Left ventricle myocardium superior (tissue), 1 donor: Measurements from ENCODE around the gene KSR2. TPM values are rescaled to one million over a fixed set of nuclear protein-coding genes. Genes with fewer than 3 reads are reported as not detected.
"Not testable (repeated sequence)": the region's sequence is repeated elsewhere in the genome, so short reads cannot be mapped to it uniquely, and the experiment has no call there.

Experiments used
- ATAC-seq: fragments of 200-7000 bp; cut with Tn5 transposase; one replicate; pipeline ENCODE4 v1.9.1; 2020; ENCODE audit warnings: mild to moderate bottlenecking, moderate library complexity
- DNase-seq: peaks from one replicate; pipeline ENCODE4 v3.0.0-alpha.2; 2020
- intact Hi-C: fragments of 100-400 bp; cut with micrococcal nuclease; formaldehyde crosslinking; loops from one replicate; pipeline ENCODE4 v1.11.0; 2022
- total RNA-seq: library from RNA; stranded (reverse); fragmentation: NEBNext Ultra II Directional; extraction: Animal tissue kit (Norgen Biotek cat#: 25700); gene quantifications from one replicate; pipeline ENCODE4 v1.2.1, GENCODE V29; 2021
- donor health status: DM: no; HTN: yes; CAD: no; lungs with severe emphysema.

The KSR2 gene
- total RNA-seq, 1 donor from 2014 or later = not detected

- ATAC-seq, intact Hi-C loops, DNase-seq: not testable (repeated sequence)
Observed at GRCh38 chr12:117731131-117731530, 237.7 kb downstream of the KSR2 start.

- ATAC-seq (no peak), DNase-seq (no peak)
- intact Hi-C loops = no loop called here
Observed at GRCh38 chr12:117727301-117727700, 241.5 kb downstream of the KSR2 start.

GRCh38 chr12:117724543-117724942 is 244.2 kb downstream of the KSR2 start:
- DNase-seq (no peak), ATAC-seq (no peak)
- intact Hi-C loops = no loop called here

GRCh38 chr12:117718559-117718958 is 250.2 kb downstream of the KSR2 start:
- intact Hi-C loops = no loop called here
- ATAC-seq (peak; percentile 99), DNase-seq (peak; percentile 34)

GRCh38 chr12:117718141-117718540 is 250.6 kb downstream of the KSR2 start:
- DNase-seq (no peak), ATAC-seq (no peak)
- intact Hi-C loops = no loop called here

GRCh38 chr12:117714203-117714602 is 254.6 kb downstream of the KSR2 start:
- intact Hi-C loops = no loop called here
- DNase-seq (no peak), ATAC-seq (no peak)

GRCh38 chr12:117710121-117710520 is 258.7 kb downstream of the KSR2 start:
- intact Hi-C loops = no loop called here
- no peak for ATAC-seq
- no peak for DNase-seq

- ATAC-seq (no peak), DNase-seq (no peak)
- intact Hi-C loops = no loop called here
Observed at GRCh38 chr12:117707861-117708260, 260.9 kb downstream of the KSR2 start.

- ATAC-seq = no peak
- intact Hi-C loops = no loop called here
- no peak for DNase-seq
Observed at GRCh38 chr12:117703584-117703983, 265.2 kb downstream of the KSR2 start.

GRCh38 chr12:117702741-117703140 is 266.0 kb downstream of the KSR2 start:
- intact Hi-C loops = no loop called here
- DNase-seq (no peak), ATAC-seq (no peak)

GRCh38 chr12:117699575-117699974 is 269.2 kb downstream of the KSR2 start:
- ATAC-seq = no peak

GRCh38 chr12:117699118-117699517 is 269.7 kb downstream of the KSR2 start:
- ATAC-seq (no peak), DNase-seq (no peak)
- intact Hi-C loops = no loop called here

More at GRCh38 chr12:117699575-117699974, 269.2 kb downstream of the KSR2 start:
- intact Hi-C loops = no loop called here
- no peak for DNase-seq

- ATAC-seq = no peak
- no peak for DNase-seq
- intact Hi-C loops = no loop called here
Observed at GRCh38 chr12:117695956-117696355, 272.8 kb downstream of the KSR2 start.

GRCh38 chr12:117692512-117692911 is 276.3 kb downstream of the KSR2 start:
- intact Hi-C loops = no loop called here

GRCh38 chr12:117689857-117690256 is 278.9 kb downstream of the KSR2 start:
- intact Hi-C loops = no loop called here
- DNase-seq (no peak), ATAC-seq (no peak)

More at GRCh38 chr12:117692512-117692911, 276.3 kb downstream of the KSR2 start:
- ATAC-seq (no peak), DNase-seq (no peak)

GRCh38 chr12:117688446-117688845 is 280.3 kb downstream of the KSR2 start:
- no peak for DNase-seq
- intact Hi-C loops = no loop called here
- ATAC-seq = no peak

GRCh38 chr12:117686911-117687377 is 281.8 kb downstream of the KSR2 start:
- intact Hi-C loops = no loop called here
- DNase-seq = peak; percentile 35
- no peak for ATAC-seq

- intact Hi-C loops = no loop called here
- ATAC-seq (no peak), DNase-seq (no peak)
Observed at GRCh38 chr12:117686210-117686609, 282.6 kb downstream of the KSR2 start.

- DNase-seq (peak; percentile 26), ATAC-seq (peak; percentile 28)
- intact Hi-C loops = no loop called here
Observed at GRCh38 chr12:117685110-117685926, 283.5 kb downstream of the KSR2 start.

GRCh38 chr12:117684471-117684870 is 284.3 kb downstream of the KSR2 start:
- intact Hi-C loops = no loop called here
- ATAC-seq (no peak), DNase-seq (no peak)

- ATAC-seq (peak; percentile 32), DNase-seq (no peak)
- intact Hi-C loops = no loop called here
Observed at GRCh38 chr12:117680312-117680711, 288.5 kb downstream of the KSR2 start.
